Neural cell (in vitro differentiated cells): ENCODE measurements around the gene TSPAN32. TPM values are rescaled to one million over a fixed set of nuclear protein-coding genes. Genes with fewer than 3 reads are reported as not detected.
A peak's percentile ranks its signal among the peaks of the same experiment; 100 is the strongest.

Source experiments
- H2AFZ ChIP-seq: fragments of 200-600, 300-800 bp; sonication (generic), shearing (Covaris generic); 2 replicates; pipeline ENCODE4 v1.6.0; 2014; ENCODE audit warnings: low read depth, mild to moderate bottlenecking, antibody characterized with exemption, low read length, moderate library complexity
- H3F3A ChIP-seq: fragments of 200-600 bp; shearing (Covaris generic); 2 replicates; pipeline ENCODE4 v1.6.1; 2016; ENCODE audit warnings: mild to moderate bottlenecking, moderate library complexity, mixed read lengths, antibody characterized with exemption, low read length; ENCODE audit not compliant: insufficient read depth, poor library complexity, severe bottlenecking
- H3K27ac ChIP-seq: fragments of 200-600, 300-800 bp; sonication (generic), shearing (Covaris generic); 2 replicates; pipeline ENCODE4 v1.5.1; 2014; ENCODE audit warnings: mild to moderate bottlenecking, low read length, moderate library complexity
- H3K27me3 ChIP-seq: fragments of 300-800, 200-600 bp; sonication (generic), shearing (Covaris generic); 2 replicates; pipeline ENCODE4 v1.6.0; 2014; ENCODE audit warnings: mild to moderate bottlenecking, low read depth, low read length, moderate library complexity; ENCODE audit not compliant: insufficient read depth
- H3K36me3 ChIP-seq: fragments of 300-800, 200-600 bp; sonication (generic), shearing (Covaris generic); 2 replicates; pipeline ENCODE4 v1.5.1; 2014; ENCODE audit warnings: mild to moderate bottlenecking, antibody characterized with exemption, low read length, moderate library complexity; ENCODE audit not compliant: insufficient read depth
- H3K4me2 ChIP-seq: fragments of 300-800, 200-600 bp; sonication (generic), shearing (Covaris generic); 2 replicates; pipeline ENCODE4 v1.6.0; 2014; ENCODE audit warnings: mild to moderate bottlenecking, low read length
- H3K4me3 ChIP-seq: fragments of 300-800, 200-600 bp; sonication (generic), shearing (Covaris generic); 2 replicates; pipeline ENCODE4 v1.5.1; 2014; ENCODE audit warnings: mild to moderate bottlenecking, low read length, moderate library complexity
- H3K79me2 ChIP-seq: fragments of 200-600 bp; shearing (Covaris generic); replicated peaks from 2 replicates; pipeline ENCODE4 v1.6.0; 2014; ENCODE audit warnings: mild to moderate bottlenecking, low read length, moderate library complexity; ENCODE audit not compliant: insufficient read depth
- H3K9ac ChIP-seq: fragments of 300-800, 200-600 bp; sonication (generic), shearing (Covaris generic); 2 replicates; pipeline ENCODE4 v1.6.1; 2016; ENCODE audit warnings: mild to moderate bottlenecking, low read length, mixed read lengths
- H3K9me2 ChIP-seq: fragments of 200-600 bp; shearing (Covaris generic); 2 replicates; pipeline ENCODE4 v1.6.1; 2016; ENCODE audit warnings: mild to moderate bottlenecking, low read length, mixed read lengths; ENCODE audit not compliant: insufficient read depth
- H3K9me3 ChIP-seq: fragments of 200-600, 300-800 bp; sonication (generic), shearing (Covaris generic); 2 replicates; pipeline ENCODE4 v1.6.1; 2016; ENCODE audit warnings: mild to moderate bottlenecking, mixed run types, low read length, moderate library complexity, mixed read lengths
- H4K20me1 ChIP-seq: fragments of 200-600 bp; shearing (Covaris generic); 2 replicates; pipeline ENCODE4 v1.6.1; 2016; ENCODE audit warnings: mild to moderate bottlenecking, mixed run types; ENCODE audit not compliant: insufficient read depth
- CTCF ChIP-seq: fragments of 450-650 bp; IDR thresholded peaks from 2 replicates; pipeline ENCODE4 v1.5.1; 2014; ENCODE audit warnings: antibody characterized with exemption, mild to moderate bottlenecking, moderate library complexity; ENCODE audit not compliant: poor library complexity, severe bottlenecking
- EP300 ChIP-seq: fragments of 450-650 bp; conservative IDR thresholded peaks from 2 replicates; pipeline ENCODE4 v1.6.1; 2014; ENCODE audit warnings: antibody characterized with exemption, mild to moderate bottlenecking, moderate library complexity; ENCODE audit not compliant: poor library complexity, severe bottlenecking
- EZH2 ChIP-seq: fragments of 200-600, 300-800 bp; shearing (Covaris generic), sonication (generic); IDR thresholded peaks from 2 replicates; pipeline ENCODE4 v1.6.1; 2014; ENCODE audit warnings: antibody characterized with exemption, low read length, borderline replicate concordance, mild to moderate bottlenecking; ENCODE audit not compliant: insufficient read depth, poor library complexity, severe bottlenecking
- MXI1 ChIP-seq: fragments of 450-650 bp; conservative IDR thresholded peaks from 2 replicates; pipeline ENCODE4 v1.6.1; 2014; ENCODE audit warnings: antibody characterized with exemption, mild to moderate bottlenecking; ENCODE audit not compliant: poor library complexity, severe bottlenecking
- POLR2AphosphoS5 ChIP-seq: IDR thresholded peaks from 2 replicates; pipeline ENCODE4 v1.6.1; 2012
- RAD21 ChIP-seq: fragments of 450-650 bp; conservative IDR thresholded peaks from 2 replicates; pipeline ENCODE4 v1.6.1; 2014; ENCODE audit warnings: antibody characterized with exemption, mild to moderate bottlenecking, moderate library complexity
- REST ChIP-seq: IDR thresholded peaks from 2 replicates; pipeline ENCODE4 v1.6.1; 2012; ENCODE audit warnings: borderline replicate concordance
- SMC3 ChIP-seq: fragments of 450-650 bp; conservative IDR thresholded peaks from 2 replicates; pipeline ENCODE4 v1.6.1; 2014; ENCODE audit warnings: antibody characterized with exemption, mild to moderate bottlenecking, moderate library complexity; ENCODE audit not compliant: poor library complexity
- TAF1 ChIP-seq: IDR thresholded peaks from 2 replicates; pipeline ENCODE4 v1.6.1; 2012; ENCODE audit warnings: low read depth
- polyA plus RNA-seq: library from polyadenylated mRNA; depleted of rRNA; stranded (reverse); fragments of >200 nt; gene quantifications from 2 replicates; pipeline ENCODE4 v1.2.3, GENCODE V29; 2014

The TSPAN32 gene
- polyA plus RNA-seq, 1 donor from 2014 or later = not detected

- peak overlapping the region; percentile 59 for H3K4me3 ChIP-seq
- no peaks in the 10 kb centered on the region for H4K20me1 ChIP-seq
- H3K36me3 ChIP-seq = no peaks in the 10 kb centered on the region
- no peaks in the 10 kb centered on the region for H3K9me3 ChIP-seq
- peaks cover 60% of the 10 kb centered on the region for H3K27me3 ChIP-seq
- no peak overlapping the region for H2AFZ ChIP-seq
- no peak overlapping the region for H3K4me2 ChIP-seq
- TF ChIP-seq POLR2AphosphoS5 (peak; percentile 33), SMC3 (peak; percentile 64), RAD21 (peak; percentile 42), EZH2 (no peak), EP300 (no peak), TAF1 (no peak), MXI1 (peak; percentile 45), CTCF (peak; percentile 72)
- no peak overlapping the region for H3K9ac ChIP-seq
- H3K79me2 ChIP-seq = no peaks in the 10 kb centered on the region
- no peaks in the 10 kb centered on the region for H3F3A ChIP-seq
- no peaks in the 10 kb centered on the region for H3K9me2 ChIP-seq
- no peak overlapping the region for H3K27ac ChIP-seq
Observed at GRCh38 chr11:2269601-2270321, 32.1 kb upstream of the TSPAN32 start.

GRCh38 chr11:2270322-2271076 is 31.3 kb upstream of the TSPAN32 start, which contains the start of gene ASCL2:
TSS of gene ASCL2 (minus strand) at chr11:2270588. CDS start at chr11:2270332, 256 bp downstream.
- Histone ChIP-seq H3K4me2 (no peak within 1 kb of the TSS), H3K27ac (no peak within 1 kb of the TSS), H4K20me1 (no peaks in the 10 kb centered on the region), H3K9me3 (no peaks in the 10 kb centered on the region), H3K36me3 (no peaks in the 10 kb centered on the region), H3K4me3 (peak within 1 kb of the TSS; percentile 59), H3K27me3 (peaks cover 60% of the 10 kb centered on the region), H3K9me2 (no peaks in the 10 kb centered on the region), H3K9ac (no peak within 1 kb of the TSS), H3F3A (no peaks in the 10 kb centered on the region), H2AFZ (no peak within 1 kb of the TSS), H3K79me2 (no peaks in the 10 kb centered on the region)
- TF ChIP-seq TAF1 (no peak), MXI1 (peak; percentile 3)

GRCh38 chr11:2271077-2271326 is 30.8 kb upstream of the TSPAN32 start:
- H3K4me2 ChIP-seq = no peak overlapping the region

More at GRCh38 chr11:2271077-2271326, 30.8 kb upstream of the TSPAN32 start:
- Histone ChIP-seq H3K36me3 (no peaks in the 10 kb centered on the region), H3K9me3 (no peaks in the 10 kb centered on the region), H3F3A (no peaks in the 10 kb centered on the region), H2AFZ (no peak overlapping the region), H3K27me3 (peaks cover 60% of the 10 kb centered on the region), H3K9ac (no peak overlapping the region), H3K4me3 (peak overlapping the region; percentile 59), H3K79me2 (no peaks in the 10 kb centered on the region), H3K27ac (no peak overlapping the region), H3K9me2 (no peaks in the 10 kb centered on the region), H4K20me1 (no peaks in the 10 kb centered on the region)
- TF ChIP-seq SMC3 = no peak
- no peak for TF ChIP-seq REST
- TF ChIP-seq MXI1 = no peak
- TF ChIP-seq RAD21 = no peak
- TF ChIP-seq EZH2 = no peak
- TF ChIP-seq TAF1 = no peak
- no peak for TF ChIP-seq CTCF
- no peak for TF ChIP-seq EP300
- TF ChIP-seq POLR2AphosphoS5 = no peak
